ENCODE results near the gene FADS3.

Gene FADS3

DNA sequence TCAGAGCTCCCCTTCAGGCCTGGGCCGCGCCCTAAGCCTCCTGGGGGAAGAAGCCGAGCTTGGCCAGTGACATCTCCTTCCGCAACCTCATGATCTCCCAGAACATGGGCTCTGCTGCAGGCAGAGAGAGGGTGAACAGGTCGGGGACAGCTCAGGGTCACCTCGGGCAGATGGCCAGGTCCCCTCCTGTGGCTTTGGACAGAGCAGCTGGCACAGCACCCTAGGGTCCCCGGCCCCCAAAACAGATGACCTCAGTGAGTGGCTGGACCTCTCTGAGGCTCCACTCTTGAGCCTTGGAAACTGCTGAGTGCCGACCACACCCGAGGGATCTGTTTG, 6.9 kb upstream of the FADS3 start:
- TF ChIP-seq ZNF274 (IDR thresholded peaks at IDR 0.05; ENCODE audit: low read depth, low read length), result no peak
- H3K4me3 ChIP-seq (ENCODE audit: low read length), result no peak overlapping the region

DNA sequence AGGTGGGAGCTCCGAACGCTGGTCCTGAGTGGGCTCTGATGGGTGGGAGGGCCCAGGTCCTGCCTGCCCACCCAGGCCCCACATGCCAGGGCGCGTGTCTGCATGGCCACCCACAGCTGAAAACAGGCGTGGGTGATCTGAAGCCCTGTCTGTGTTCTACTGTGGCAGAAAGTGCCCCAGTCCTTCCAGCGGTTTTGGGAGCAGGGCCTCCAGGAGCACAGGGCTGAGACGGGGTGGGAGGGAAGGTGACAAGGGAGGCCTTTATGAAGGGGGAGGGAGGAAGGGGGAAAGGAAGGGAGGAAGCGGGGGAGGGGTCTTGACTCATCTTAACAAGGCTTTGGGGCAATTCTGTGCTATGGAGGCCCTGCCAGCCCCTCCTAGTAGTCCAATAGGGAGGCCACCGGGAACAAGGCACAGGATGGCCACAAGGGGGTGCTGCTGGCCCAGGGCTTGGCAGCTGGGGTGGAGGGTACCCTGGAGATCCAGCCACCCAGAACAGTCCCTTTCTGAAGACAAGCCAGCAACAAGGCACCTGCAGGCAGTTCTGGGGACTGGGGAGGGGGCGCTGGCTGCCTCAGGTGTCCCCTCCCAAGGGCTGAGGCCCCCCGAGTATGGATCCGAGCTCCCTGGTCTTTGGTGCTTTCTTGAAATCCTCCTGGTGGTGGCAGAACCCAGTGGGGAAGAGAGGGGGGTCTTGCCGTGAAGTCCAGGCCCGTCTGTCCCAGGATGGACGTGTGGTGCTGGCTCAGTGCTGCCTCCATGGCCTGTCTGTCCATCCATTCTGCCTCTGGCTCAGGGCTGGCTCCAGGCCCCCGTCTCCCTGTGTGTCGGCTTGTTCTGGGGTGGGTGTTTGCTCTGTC, 6.3 kb upstream of the FADS3 start:
- H3K4me3 ChIP-seq (ENCODE audit: low read length), result no peak overlapping the region
- no peak for TF ChIP-seq ZNF274 (IDR thresholded peaks at IDR 0.05; ENCODE audit: low read depth, low read length)

DNA sequence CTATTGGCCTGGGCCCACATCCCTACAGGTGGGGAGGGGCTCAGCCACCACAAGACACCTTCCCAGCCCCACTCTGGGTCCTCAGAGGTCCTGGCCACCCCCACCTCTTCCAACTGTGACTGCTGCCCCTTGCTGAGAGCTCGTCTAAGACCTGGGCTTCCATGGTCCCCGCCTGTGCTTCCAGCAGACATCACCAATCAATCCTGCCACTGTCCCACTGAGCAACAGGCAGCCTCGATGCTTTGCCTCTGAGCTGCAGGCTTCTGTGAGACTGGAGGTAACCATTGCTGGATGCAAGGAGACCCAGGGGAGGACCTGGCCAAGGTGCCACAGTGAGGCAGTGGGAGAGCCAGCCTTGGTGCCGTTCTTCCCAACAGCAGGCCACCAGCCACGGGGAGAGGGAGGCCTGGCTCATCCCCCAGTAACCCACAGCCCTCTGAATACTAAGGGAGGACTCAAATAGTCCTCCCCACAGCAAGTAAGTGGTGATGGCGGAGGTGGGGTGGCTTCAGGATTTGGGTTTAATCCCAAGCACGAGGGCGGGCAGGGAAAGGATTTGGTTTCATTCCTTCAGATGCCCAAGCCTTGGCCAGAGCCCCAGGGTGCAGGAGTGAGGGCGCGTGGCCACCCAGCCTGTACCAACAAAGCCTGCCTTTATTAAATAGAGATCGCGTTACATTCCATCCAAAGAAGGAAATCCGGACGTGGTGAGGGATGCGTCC, 5.5 kb upstream of the FADS3 start:
- H3K4me3 ChIP-seq (ENCODE audit: low read length), result no peak overlapping the region
- no peak for TF ChIP-seq ZNF274 (IDR thresholded peaks at IDR 0.05; ENCODE audit: low read depth, low read length)

DNA sequence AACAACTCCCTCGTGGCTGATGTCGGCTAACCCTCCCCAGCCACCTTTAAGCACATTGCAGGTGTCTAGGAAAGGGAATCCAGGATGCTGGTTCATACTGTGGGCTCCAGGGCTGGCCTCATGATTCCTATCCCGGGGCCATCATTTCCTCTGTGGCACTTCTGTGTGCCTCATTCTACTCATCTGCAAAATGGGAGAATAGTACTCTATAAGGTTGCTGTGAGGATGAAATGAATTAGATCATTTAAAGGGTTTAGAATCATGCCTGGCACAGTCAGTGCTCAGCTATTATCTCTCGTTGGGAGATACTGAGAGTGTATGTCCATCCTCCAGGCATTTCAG, 4.3 kb upstream of the FADS3 start:
- no peak overlapping the region for H3K4me3 ChIP-seq (ENCODE audit: low read length)
- no peak for TF ChIP-seq ZNF274 (IDR thresholded peaks at IDR 0.05; ENCODE audit: low read depth, low read length)

DNA sequence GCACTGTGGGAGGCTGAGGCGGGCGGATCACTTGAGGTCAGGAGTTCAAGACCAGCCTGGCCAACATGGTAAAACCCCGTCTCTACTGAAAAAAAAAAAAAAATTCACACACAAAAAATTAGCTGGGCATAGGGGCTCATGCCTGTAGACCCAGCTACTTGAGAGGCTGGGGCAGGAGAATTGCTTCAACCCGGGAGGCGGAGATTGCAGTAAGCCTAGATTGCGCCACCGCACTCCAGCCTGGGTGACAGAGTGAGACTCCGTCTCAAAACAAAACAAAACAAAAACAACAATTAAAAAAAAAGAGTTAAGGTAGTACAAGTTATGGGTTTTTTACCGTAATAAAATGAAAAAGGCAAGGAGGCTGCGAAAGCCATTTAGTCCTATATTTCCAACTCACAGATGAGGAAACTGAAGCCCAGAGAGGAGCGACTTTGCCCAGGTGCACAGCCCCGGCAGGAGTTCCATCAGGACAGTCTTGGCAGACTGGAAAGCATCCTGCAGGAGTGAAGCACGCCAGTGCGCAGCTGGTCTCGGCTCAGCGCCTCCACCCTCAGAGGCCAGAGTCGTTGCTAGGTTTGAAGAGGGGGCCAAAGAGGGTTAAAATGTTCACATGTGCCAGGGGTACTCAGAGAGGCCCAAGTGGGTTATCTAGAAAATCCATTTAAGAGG, 3.8 kb upstream of the FADS3 start:
- TF ChIP-seq ZNF274 (IDR thresholded peaks at IDR 0.05; ENCODE audit: low read depth, low read length), result no peak
- no peak overlapping the region for H3K4me3 ChIP-seq (ENCODE audit: low read length)

DNA sequence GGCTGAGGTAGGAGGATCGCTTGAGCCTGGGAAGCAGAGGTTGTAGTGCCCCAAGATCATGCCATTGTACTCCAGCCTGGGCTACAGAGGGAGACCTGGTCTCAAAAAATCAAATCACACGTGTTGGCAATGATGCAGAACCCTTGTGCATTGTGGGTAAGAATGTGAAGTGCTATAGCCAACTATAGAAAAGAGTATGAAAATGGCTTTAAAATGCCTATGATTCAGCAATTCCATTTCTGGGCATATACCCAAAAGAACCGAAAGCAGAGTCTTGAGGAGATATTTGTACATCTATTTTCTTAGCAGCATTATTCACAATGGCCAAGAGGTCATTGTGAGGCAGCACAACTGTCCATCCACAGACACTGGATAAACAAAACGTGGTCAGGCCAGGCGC, 2.6 kb upstream of the FADS3 start:
- no peak overlapping the region for H3K4me3 ChIP-seq (ENCODE audit: low read length)
- TF ChIP-seq ZNF274 (IDR thresholded peaks at IDR 0.05; ENCODE audit: low read depth, low read length), result no peak

DNA sequence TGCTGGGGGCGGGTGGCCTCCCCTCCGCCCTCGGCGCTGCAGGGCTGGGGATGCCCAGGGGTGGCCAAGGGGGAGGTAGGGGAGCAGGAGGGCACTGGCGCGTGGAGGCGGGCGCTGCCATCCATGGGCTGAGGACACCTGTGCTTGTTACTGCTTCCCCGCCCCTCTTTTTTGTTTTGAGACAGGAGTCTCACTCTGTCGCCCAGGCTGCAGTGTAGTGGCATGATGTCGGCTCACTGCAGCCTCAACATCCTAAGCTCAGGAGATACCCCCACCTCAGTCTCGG, 683 bp upstream of the FADS3 start:
- TF ChIP-seq ZNF274 (IDR thresholded peaks at IDR 0.05; ENCODE audit: low read depth, low read length), result no peak
- peak overlapping the region; percentile 83; the same call in 1 of the 2 replicates for H3K4me3 ChIP-seq (ENCODE audit: low read length)

DNA sequence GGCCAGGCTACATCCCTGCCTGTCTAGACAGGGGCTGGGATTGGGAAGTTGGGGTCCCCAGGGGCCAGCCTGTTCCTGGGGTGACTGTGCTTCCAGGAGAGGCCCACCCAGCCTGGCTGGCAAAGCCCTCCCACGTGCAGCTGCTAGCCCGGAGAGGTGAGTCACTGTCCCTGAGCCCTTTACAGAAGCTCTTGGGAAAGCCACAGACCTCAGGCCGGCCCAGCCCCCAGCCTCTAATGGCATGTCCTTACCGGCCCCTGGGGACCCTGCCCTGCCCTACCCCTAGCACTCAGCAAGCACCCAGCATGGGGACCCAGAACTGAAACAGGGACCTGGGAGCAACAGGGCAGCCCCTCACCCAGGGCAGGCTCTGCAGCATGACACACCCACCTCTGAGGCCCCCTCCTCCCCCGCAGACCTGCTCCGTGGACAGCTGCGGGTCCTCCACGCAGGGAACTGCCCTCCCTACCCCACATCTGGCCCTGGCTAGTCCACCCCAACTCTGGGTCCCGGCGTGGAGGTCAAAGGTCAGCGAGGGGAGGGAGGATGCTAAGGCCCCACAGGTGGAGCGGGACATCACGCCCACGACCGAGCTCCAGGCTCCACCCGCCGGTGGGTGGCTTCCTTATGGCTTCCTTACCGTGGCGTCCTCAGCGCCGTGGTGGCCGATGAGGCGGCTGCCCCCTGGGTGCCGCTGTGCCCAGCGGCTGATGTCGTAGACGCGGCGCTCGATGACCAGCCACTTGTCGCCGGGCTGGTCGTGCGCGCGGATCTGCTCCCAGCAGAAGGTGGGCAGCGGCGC, 615 bp downstream of the FADS3 start:
- peak overlapping the region; percentile 83; the same call in 1 of the 2 replicates for H3K4me3 ChIP-seq (ENCODE audit: low read length)
- TF ChIP-seq ZNF274 (IDR thresholded peaks at IDR 0.05; ENCODE audit: low read depth, low read length), result no peak

DNA sequence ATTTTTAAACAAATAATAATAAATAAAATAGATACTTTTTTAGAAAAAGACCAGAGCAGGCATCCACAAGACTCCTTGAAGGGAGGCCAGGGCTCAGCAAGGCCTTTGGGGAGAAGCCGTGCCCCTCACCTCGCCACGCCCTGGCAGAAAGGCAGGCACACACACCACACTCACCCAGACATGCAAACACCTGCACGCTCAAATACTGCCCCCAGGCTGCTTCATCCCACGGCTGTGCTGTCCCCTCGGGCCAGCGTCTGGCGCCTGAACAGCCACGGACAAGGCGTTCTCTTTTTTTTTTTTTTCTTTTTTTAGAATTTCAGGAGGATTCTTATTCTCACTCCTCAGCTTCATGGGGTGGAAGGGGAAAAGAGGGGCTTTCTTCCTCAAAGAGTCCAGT, 1.5 kb downstream of the FADS3 start:
- TF ChIP-seq ZNF274 (IDR thresholded peaks at IDR 0.05; ENCODE audit: low read depth, low read length), result no peak
- no peak overlapping the region for H3K4me3 ChIP-seq (ENCODE audit: low read length)

DNA sequence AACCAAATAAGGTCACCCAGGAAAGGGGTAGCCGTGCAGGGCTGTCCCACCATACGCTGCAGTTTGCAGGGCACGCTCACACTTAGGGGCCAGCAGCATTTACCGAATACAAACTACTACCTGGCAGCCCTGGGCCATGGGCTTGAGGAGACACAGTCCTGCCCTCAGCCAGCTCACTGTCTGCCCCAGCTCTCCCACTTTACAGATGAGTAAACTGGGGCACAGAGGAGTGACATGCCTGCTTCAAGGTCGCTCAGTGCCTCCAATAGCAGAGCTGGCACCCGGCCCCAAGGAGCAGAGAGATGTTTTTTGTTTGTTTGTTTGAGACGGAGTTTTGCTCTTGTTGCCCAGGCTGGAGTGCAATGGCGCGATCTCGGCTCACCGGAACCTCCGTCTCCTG, 2.8 kb downstream of the FADS3 start:
- no peak for TF ChIP-seq ZNF274 (IDR thresholded peaks at IDR 0.05; ENCODE audit: low read depth, low read length)
- no peak overlapping the region for H3K4me3 ChIP-seq (ENCODE audit: low read length)

DNA sequence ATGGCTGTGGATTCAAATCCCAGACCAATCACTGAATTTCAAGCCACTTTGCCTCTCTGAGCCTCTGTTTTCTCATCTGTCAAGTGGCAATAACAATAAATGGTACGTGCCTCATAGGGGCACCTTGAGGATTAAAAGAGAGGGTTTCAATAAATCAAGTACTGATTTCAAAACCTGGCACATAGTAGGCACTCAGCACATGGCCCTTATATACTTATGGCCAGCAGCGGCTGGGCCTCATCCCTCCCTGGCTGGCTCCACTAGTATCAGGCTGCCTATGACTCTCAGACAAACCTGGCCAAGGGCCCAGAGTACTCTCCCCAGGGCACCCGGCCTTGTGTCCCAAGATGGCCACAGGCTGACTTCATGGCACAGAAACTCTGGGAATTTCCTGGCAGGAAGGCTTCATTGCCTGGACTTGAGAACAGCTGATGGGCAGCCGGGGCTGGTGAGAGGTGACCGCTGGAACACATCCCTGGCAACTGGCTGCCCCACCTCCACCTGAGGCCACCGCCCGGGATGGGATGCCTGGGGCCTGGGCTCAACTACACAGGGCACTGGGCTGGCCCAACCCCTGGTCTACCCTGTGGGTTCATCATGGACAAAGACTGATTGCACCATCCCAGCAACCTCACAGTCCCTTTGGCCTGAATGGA, 3.4 kb downstream of the FADS3 start:
- no peak overlapping the region for H3K4me3 ChIP-seq (ENCODE audit: low read length)
- TF ChIP-seq ZNF274 (IDR thresholded peaks at IDR 0.05; ENCODE audit: low read depth, low read length), result no peak

DNA sequence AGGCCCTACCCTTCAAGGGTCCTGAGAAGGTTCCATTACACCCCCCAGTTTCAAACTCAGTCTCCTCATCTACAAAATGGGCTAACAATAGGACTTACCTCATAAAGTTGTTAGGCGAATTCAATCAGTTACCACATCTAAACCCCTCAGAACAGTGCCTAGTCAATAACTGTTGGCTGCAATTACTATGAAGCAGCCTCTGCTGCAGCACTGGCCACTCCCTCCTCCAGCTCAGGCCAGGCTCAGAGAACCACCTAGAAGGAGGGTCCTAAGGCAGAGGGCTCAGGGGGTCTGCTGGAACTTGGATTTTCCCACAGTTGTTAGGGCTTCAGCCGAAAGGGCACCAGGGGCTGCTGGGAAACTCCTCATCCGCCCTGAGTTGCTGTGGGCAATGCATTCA, 4.7 kb downstream of the FADS3 start:
- no peak for TF ChIP-seq ZNF274 (IDR thresholded peaks at IDR 0.05; ENCODE audit: low read depth, low read length)

DNA sequence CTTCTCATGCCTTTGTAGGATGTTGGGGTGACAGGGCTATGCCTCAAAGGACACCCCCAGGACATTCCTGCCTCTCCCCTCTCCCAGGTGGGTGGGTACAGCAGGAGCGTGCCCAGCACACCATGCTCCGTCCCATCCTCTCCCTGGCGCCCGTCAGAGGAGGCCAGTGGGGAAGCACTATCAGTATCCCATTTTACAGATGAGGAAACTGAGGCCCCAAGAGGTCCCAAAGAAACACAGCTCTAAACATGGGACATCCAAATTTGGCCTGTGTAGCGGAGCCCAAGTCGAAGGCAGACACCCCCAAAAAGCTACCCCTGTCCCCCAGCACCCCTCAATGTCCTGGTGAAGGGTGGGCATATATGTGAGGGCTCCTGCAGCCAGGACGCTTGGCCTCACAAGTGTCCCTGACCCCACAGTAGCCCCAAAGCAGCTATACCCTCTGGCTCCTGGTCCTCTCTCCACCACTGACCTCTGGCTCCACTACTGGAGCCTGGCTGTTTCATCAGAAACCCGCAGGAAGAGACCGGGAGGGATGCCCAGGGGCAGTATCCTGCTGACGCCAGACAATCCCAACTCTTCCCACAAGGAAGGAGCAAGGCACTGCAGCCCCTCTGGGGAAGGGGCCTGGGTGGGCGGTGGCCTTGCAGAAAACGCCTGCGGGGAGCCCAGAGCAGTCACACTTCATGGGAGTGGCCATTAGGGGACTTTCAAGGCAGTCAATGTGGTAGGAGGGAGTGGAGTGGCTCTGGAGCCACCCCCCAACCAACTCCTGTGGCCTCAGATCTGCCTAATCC, 5.4 kb downstream of the FADS3 start:
- TF ChIP-seq ZNF274 (IDR thresholded peaks at IDR 0.05; ENCODE audit: low read depth, low read length), result no peak
- H3K4me3 ChIP-seq (ENCODE audit: low read length), result no peak overlapping the region

More for the DNA sequence above, 4.7 kb downstream of the FADS3 start:
- no peak overlapping the region for H3K4me3 ChIP-seq (ENCODE audit: low read length)

Data from GM08714 (cell line).